CD4-positive, alpha-beta memory T cell (primary cell): ENCODE data around the gene PROSER2. TPM values are rescaled to one million over a fixed set of nuclear protein-coding genes. Genes with fewer than 3 reads are reported as not detected.

Experiments
- CTCF ChIA-PET: fragments of 350-600 bp; sonication (Branson Sonifier 250); formaldehyde crosslinking; loops from one replicate; lab custom pipeline; 2021; ENCODE audit warnings: inconsistent platforms; ENCODE audit not compliant: partially characterized antibody; lab: Charles Lee
- POLR2A ChIA-PET: fragments of 350-600 bp; sonication (Branson Sonifier 250); formaldehyde crosslinking; loops from one replicate; lab custom pipeline; 2021; ENCODE audit not compliant: partially characterized antibody; lab: Charles Lee
- DNase-seq, 5 donors: peaks; one replicate each; pipeline versions ENCODE4 v3.0.0 to v3.0.0-alpha.2; 2020 to 2022; ENCODE audit warnings: mixed read lengths in 1 of 5
- H3K27ac ChIP-seq: one replicate; pipeline ENCODE4 v1.7.0; 2013; ENCODE audit warnings: low read depth, low read length
- H3K27me3 ChIP-seq: 2 replicates; pipeline ENCODE4 v1.7.0; 2013; ENCODE audit warnings: mild to moderate bottlenecking, low read length, moderate library complexity; ENCODE audit not compliant: insufficient read depth
- H3K36me3 ChIP-seq: 2 replicates; pipeline ENCODE4 v1.7.0; 2013; ENCODE audit warnings: mild to moderate bottlenecking, low read length, moderate library complexity; ENCODE audit not compliant: insufficient read depth
- H3K4me1 ChIP-seq: 2 replicates; pipeline ENCODE4 v1.7.0; 2013; ENCODE audit warnings: mild to moderate bottlenecking, low read length, moderate library complexity; ENCODE audit not compliant: insufficient read depth
- H3K4me3 ChIP-seq, 2 donors: one replicate each; pipeline ENCODE4 v1.7.0; 2013; ENCODE audit warnings: low read length in 2 of 2, mild to moderate bottlenecking in 1 of 2
- H3K9me3 ChIP-seq, 2 donors: one replicate each; pipeline ENCODE4 v1.7.0; 2013; ENCODE audit warnings: low read length in 2 of 2, control low read depth in 1 of 2; ENCODE audit not compliant: control insufficient read depth in 1 of 2
- H3K27ac Mint-ChIP-seq, 7 donors: one replicate each; pipeline ENCODE4 v1.8.0; 2020 to 2021; ENCODE audit warnings: mixed read lengths in 7 of 7, mild to moderate bottlenecking in 6 of 7, inconsistent platforms in 3 of 7, moderate library complexity in 3 of 7
- H3K27me3 Mint-ChIP-seq, 2 donors: one replicate each; pipeline ENCODE4 v1.8.0; 2020 to 2021; ENCODE audit warnings: mixed read lengths in 2 of 2
- H3K36me3 Mint-ChIP-seq, 2 donors: one replicate each; pipeline ENCODE4 v1.8.0; 2020 to 2021; ENCODE audit warnings: mixed read lengths in 2 of 2, inconsistent platforms in 1 of 2, mild to moderate bottlenecking in 1 of 2
- H3K4me1 Mint-ChIP-seq, 4 donors: one replicate each; pipeline ENCODE4 v1.8.0; 2020 to 2021; ENCODE audit warnings: mixed read lengths in 4 of 4, mild to moderate bottlenecking in 1 of 4
- H3K4me3 Mint-ChIP-seq, 8 donors: one replicate each; pipeline ENCODE4 v1.8.0; 2020 to 2021; ENCODE audit warnings: mixed read lengths in 8 of 8, mild to moderate bottlenecking in 7 of 8, moderate library complexity in 6 of 8, inconsistent platforms in 3 of 8
- H3K9me3 Mint-ChIP-seq, 8 donors: one replicate each; pipeline ENCODE4 v1.8.0; 2020 to 2021; ENCODE audit warnings: mixed read lengths in 8 of 8, mild to moderate bottlenecking in 5 of 8, inconsistent platforms in 3 of 8, moderate library complexity in 1 of 8
- intact Hi-C: fragments of 100-400 bp; cut with micrococcal nuclease; formaldehyde crosslinking; loops from one replicate; pipeline ENCODE4 v1.15.1; 2023
- polyA plus RNA-seq, 2 donors: library from polyadenylated mRNA; unstranded; fragments of 300-500 nt; fragmentation: Illumina TruSeq; gene quantifications; one replicate each; pipeline ENCODE4 v1.2.3, GENCODE V29; 2021
- total RNA-seq, 2 experiments: library from RNA; stranded (reverse); gene quantifications; one replicate each; pipeline ENCODE4 v1.2.3, GENCODE V29; 2021

The PROSER2 gene
- total and polyA plus RNA-seq, 4 experiments from 2014 or later: 0.18 to 1.3 (median 0.78) TPM

DNA sequence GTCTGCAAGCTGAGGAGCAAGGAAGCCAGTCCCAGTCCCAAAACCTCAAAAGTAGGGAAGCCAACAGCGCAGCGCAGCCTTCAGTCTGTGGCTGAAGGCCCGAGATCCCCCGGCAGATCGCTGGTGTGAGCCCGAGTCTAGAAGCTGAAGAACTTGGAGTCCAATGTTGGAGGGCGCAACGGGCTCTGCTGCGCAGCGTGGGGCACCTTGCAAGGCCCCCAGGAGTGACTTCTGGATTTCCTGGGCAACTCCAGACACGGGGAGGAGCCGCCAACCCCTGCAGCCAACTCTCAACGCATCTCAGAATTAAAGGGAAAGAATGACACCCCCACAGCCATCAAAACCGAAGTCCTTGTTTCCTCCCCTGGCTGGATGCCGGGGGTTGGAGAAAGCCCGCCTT is 18.8 kb upstream of the PROSER2 start:
- H3K27ac ChIP-seq: no peak overlapping the region
- ChIA-PET POLR2A (no interaction called here), CTCF (no interaction called here)
- peaks cover 0 to 2% (median 0%) of the 10 kb centered on the region in 8 donors for H3K9me3 Mint-ChIP-seq
- H3K9me3 ChIP-seq: no peaks in the 10 kb centered on the region
- no peak overlapping the region for H3K4me3 ChIP-seq
- intact Hi-C loops: no loop called here
- H3K27me3 ChIP-seq: no peaks in the 10 kb centered on the region
- H3K4me1 ChIP-seq: no peaks in the 10 kb centered on the region
- H3K4me3 Mint-ChIP-seq: no peak overlapping the region
- no peaks in the 10 kb centered on the region for H3K36me3 Mint-ChIP-seq
- no peaks in the 10 kb centered on the region for H3K36me3 ChIP-seq
- DNase-seq: no peak
- H3K27ac Mint-ChIP-seq: no peak overlapping the region
- no peaks in the 10 kb centered on the region for H3K4me1 Mint-ChIP-seq
- H3K27me3 Mint-ChIP-seq: peaks cover 1 to 11% of the 10 kb centered on the region in 2 donors

DNA sequence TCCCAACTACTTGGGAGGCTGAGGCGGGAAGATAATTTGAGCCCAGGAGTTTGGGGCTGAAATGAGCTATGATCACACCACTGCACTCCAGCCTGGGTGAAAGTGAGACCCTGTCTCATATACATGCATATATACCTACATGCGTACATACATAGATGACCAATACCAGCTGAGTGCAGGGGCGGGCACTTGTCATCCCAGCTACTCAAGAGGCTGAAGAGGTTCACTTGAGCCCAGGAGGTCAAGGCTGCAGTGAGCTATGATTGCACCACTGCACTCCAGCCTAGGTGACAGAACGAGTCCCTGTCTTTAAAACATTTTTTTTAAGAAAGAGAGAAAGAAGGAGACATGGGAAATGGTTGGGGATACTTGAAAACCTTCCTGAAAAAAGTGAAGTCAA is 17.4 kb upstream of the PROSER2 start:
- no peaks in the 10 kb centered on the region for H3K4me1 Mint-ChIP-seq
- Histone ChIP-seq H3K27me3 (no peaks in the 10 kb centered on the region), H3K4me1 (no peaks in the 10 kb centered on the region), H3K27ac (no peak overlapping the region), H3K36me3 (no peaks in the 10 kb centered on the region), H3K9me3 (no peaks in the 10 kb centered on the region), H3K4me3 (no peak overlapping the region)
- intact Hi-C loops: no loop called here
- H3K4me3 Mint-ChIP-seq: no peak overlapping the region
- ChIA-PET POLR2A (no interaction called here), CTCF (no interaction called here)
- peaks cover 0 to 2% (median 0%) of the 10 kb centered on the region in 8 donors for H3K9me3 Mint-ChIP-seq
- peaks cover 7 to 15% of the 10 kb centered on the region in 2 donors for H3K27me3 Mint-ChIP-seq
- no peaks in the 10 kb centered on the region for H3K36me3 Mint-ChIP-seq
- no peak for DNase-seq
- peak overlapping the region in 1 of 7 donors; percentile 65 for H3K27ac Mint-ChIP-seq

DNA sequence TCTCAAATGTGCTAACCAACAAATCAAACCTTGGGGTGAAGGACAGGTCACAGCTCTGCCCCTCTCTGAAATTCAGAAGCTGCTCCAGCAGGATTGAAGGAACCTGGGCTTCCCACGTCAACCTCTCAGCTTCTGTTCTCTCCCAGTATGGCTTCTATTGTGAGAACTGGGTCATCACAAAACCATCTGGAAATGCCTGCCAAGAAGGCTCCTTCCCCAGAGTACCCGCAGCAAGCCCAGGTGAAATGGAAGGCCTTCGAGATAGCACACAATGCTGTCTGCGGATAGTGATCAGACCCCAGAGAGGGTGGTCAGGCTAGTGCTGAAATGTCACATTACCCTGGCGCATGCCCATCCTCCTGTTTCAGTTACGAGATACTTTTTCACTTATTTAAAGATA is 16.4 kb upstream of the PROSER2 start:
- Histone ChIP-seq H3K4me3 (no peak overlapping the region), H3K36me3 (no peaks in the 10 kb centered on the region), H3K27me3 (no peaks in the 10 kb centered on the region), H3K4me1 (no peaks in the 10 kb centered on the region), H3K27ac (no peak overlapping the region), H3K9me3 (no peaks in the 10 kb centered on the region)
- ChIA-PET POLR2A (no interaction called here), CTCF (no interaction called here)
- intact Hi-C loops: no loop called here
- H3K4me1 Mint-ChIP-seq: no peaks in the 10 kb centered on the region
- H3K27me3 Mint-ChIP-seq: peaks cover 6 to 15% of the 10 kb centered on the region in 2 donors
- no peaks in the 10 kb centered on the region for H3K36me3 Mint-ChIP-seq
- no peak for DNase-seq
- no peak overlapping the region for H3K27ac Mint-ChIP-seq
- no peak overlapping the region for H3K4me3 Mint-ChIP-seq
- H3K9me3 Mint-ChIP-seq: peaks cover 0 to 2% (median 0%) of the 10 kb centered on the region in 8 donors

DNA sequence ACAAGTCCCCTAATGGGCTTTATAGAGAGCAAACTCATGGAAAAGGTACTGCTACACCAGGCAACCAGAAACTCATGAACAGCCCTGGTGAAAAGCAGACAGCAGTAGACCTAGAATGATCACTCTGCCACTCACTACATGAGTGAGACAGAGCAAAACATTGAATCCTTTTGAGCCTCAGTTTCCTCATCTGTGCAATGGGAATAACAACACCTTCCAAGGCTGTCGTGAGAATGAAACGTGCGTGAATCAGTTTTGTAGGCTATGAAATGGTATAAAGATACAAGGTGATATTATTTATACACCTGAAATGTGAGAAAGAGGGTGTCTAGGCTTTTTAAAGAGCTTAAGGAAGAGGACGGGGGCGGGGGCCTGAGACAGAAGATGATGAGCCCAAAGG is 14.3 kb upstream of the PROSER2 start:
- H3K27ac Mint-ChIP-seq: no peak overlapping the region

GRCh38 chr10:11810313-11810766 is 12.8 kb upstream of the PROSER2 start:
- intact Hi-C loops: no loop called here
- Histone ChIP-seq H3K9me3 (no peaks in the 10 kb centered on the region), H3K27me3 (no peaks in the 10 kb centered on the region), H3K36me3 (no peaks in the 10 kb centered on the region), H3K4me1 (no peaks in the 10 kb centered on the region), H3K4me3 (no peak overlapping the region), H3K27ac (no peak overlapping the region)
- peak overlapping the region in 1 of 7 donors; percentile 30 for H3K27ac Mint-ChIP-seq
- H3K9me3 Mint-ChIP-seq: no peaks in the 10 kb centered on the region
- ChIA-PET CTCF (interaction anchor here (3.8 kb wide), 1 partner anchor 9 kb away, joined by 16 read pairs; no protein-coding TSS in a partner anchor), POLR2A (no interaction called here)
- no peaks in the 10 kb centered on the region for H3K4me1 Mint-ChIP-seq
- H3K27me3 Mint-ChIP-seq: peaks cover 6 to 17% of the 10 kb centered on the region in 2 donors
- H3K36me3 Mint-ChIP-seq: no peaks in the 10 kb centered on the region
- H3K4me3 Mint-ChIP-seq: no peak overlapping the region
- DNase-seq: no peak

More for the DNA sequence above, 14.3 kb upstream of the PROSER2 start:
- ChIA-PET CTCF (interaction anchor here (3.8 kb wide), 1 partner anchor 11 kb away, joined by 16 read pairs; no protein-coding TSS in a partner anchor), POLR2A (no interaction called here)
- H3K4me3 Mint-ChIP-seq: no peak overlapping the region
- Histone ChIP-seq H3K4me3 (no peak overlapping the region), H3K27ac (no peak overlapping the region), H3K36me3 (no peaks in the 10 kb centered on the region), H3K9me3 (no peaks in the 10 kb centered on the region), H3K4me1 (no peaks in the 10 kb centered on the region), H3K27me3 (no peaks in the 10 kb centered on the region)
- no peaks in the 10 kb centered on the region for H3K36me3 Mint-ChIP-seq
- no peak for DNase-seq
- H3K4me1 Mint-ChIP-seq: no peaks in the 10 kb centered on the region
- peaks cover 0 to 2% (median 0%) of the 10 kb centered on the region in 8 donors for H3K9me3 Mint-ChIP-seq
- H3K27me3 Mint-ChIP-seq: peaks cover 6 to 15% of the 10 kb centered on the region in 2 donors
- intact Hi-C loops: no loop called here

- no peak overlapping the region for H3K4me3 ChIP-seq
- no peaks in the 10 kb centered on the region for H3K36me3 ChIP-seq
- Mint-ChIP-seq H3K27me3 (peaks cover 6 to 15% of the 10 kb centered on the region in 2 donors), H3K36me3 (no peaks in the 10 kb centered on the region), H3K4me3 (no peak overlapping the region), H3K27ac (no peak overlapping the region), H3K4me1 (no peaks in the 10 kb centered on the region), H3K9me3 (no peaks in the 10 kb centered on the region)
- ChIA-PET CTCF (interaction anchor here (3.8 kb wide), 1 partner anchor 9 kb away, joined by 16 read pairs; no protein-coding TSS in a partner anchor), POLR2A (no interaction called here)
- no peaks in the 10 kb centered on the region for H3K4me1 ChIP-seq
- no peaks in the 10 kb centered on the region for H3K27me3 ChIP-seq
- intact Hi-C loops: no loop called here
- no peak for DNase-seq
- no peaks in the 10 kb centered on the region for H3K9me3 ChIP-seq
- H3K27ac ChIP-seq: no peak overlapping the region
These were observed 12.2 kb upstream of the PROSER2 start for GRCh38 chr10:11810973-11811372.

DNA sequence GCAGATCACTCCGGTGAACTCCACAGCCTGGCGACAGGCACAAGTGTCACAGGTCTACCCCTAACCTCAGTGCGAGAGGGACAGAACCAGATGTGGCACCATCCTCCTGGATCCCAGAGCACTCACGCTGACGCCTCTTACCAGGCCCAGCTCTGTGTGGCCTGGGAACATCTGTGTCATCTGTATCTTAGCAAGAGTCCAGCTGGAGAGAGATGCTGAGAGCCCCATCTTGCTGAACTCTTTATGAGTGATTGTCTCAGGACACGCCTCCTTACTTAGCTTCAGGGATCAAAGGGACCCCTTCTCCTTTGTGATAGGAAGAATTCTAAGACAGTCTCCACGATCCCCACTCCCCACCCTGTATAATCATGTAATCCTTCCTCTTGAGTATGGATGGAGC is 10.0 kb upstream of the PROSER2 start:
- Mint-ChIP-seq H3K9me3 (no peaks in the 10 kb centered on the region), H3K27ac (no peak overlapping the region), H3K4me3 (no peak overlapping the region), H3K27me3 (peaks cover 7 to 12% of the 10 kb centered on the region in 2 donors), H3K4me1 (no peaks in the 10 kb centered on the region), H3K36me3 (no peaks in the 10 kb centered on the region)
- no peaks in the 10 kb centered on the region for H3K36me3 ChIP-seq
- H3K27me3 ChIP-seq: no peaks in the 10 kb centered on the region
- DNase-seq: no peak
- POLR2A ChIA-PET: interaction anchor here (0.8 kb wide), 1 partner anchor 33 kb away, joined by 3 read pairs; no protein-coding TSS in a partner anchor
- H3K4me1 ChIP-seq: no peaks in the 10 kb centered on the region
- no peak overlapping the region for H3K27ac ChIP-seq
- no peaks in the 10 kb centered on the region for H3K9me3 ChIP-seq
- intact Hi-C loops: no loop called here
- CTCF ChIA-PET: no interaction called here
- H3K4me3 ChIP-seq: no peak overlapping the region
